ENCODE results near the gene KCNJ11.

DNA sequence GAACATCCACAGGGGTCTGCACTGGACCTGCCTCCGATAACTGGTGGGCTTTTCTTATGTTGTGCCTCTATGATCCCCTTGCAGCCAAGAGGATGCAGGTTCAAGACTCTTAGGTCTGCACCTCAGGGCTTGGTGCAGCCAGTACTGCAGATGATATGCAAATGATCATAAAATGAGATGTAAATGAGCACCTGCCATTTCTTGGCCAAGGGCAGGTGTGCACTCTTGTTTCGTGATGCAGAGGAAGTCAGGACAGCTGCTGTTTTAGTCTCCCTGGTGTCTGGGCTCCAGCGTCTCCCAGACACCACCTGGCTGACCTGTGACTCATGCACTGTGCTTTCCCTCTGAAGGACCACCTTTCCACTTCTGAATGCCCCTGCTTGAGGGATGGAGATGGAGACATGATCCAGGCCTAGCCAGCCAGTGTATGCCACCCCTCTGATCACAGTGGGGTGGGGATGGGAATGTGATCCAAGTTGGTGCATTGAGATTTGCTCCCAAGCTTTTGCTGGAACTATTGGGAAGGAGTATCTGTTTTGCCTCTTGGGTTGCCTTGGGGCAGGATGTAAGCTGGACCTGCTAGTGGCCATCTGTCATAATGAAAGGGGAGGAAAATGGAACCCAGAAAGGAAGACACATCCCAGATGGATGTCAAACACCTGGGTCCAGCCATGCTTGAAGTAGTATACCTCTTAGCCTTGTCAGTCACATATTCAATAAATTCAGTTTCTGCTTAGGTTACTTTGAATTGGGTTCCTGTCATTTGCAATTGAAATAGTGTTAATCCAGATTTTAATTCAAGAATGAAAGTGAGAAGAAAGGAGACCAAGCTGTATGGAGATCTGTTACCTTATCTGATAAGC lies 3.3 kb upstream of the KCNJ11 start:
- TF ChIP-seq CREM (IDR thresholded peaks at IDR 0.05; ENCODE audit: low read depth) (no peak), BMI1 (IDR thresholded peaks at IDR 0.05; ENCODE audit: borderline replicate concordance) (no peak), PML (IDR thresholded peaks at IDR 0.05; ENCODE audit: low read length) (no peak), POLR2A (IDR thresholded peaks at IDR 0.05; ENCODE audit: low read depth, low read length) (no peak), EZH2 (IDR thresholded peaks at IDR 0.05; ENCODE audit: borderline replicate concordance, control insufficient read depth, low read depth, low read length) (no peak), ZZZ3 (IDR thresholded peaks at IDR 0.05; ENCODE audit: control insufficient read depth, insufficient read length, low read depth) (no peak), RCOR1 (conservative IDR thresholded peaks at IDR 0.05; ENCODE audit: low read depth, low read length) (no peak), NR2C2 (IDR thresholded peaks at IDR 0.05; ENCODE audit: borderline replicate concordance, control insufficient read depth, insufficient read length, low read depth) (no peak), KDM1A (IDR thresholded peaks at IDR 0.05; ENCODE audit: borderline replicate concordance) (no peak)
- TF ChIP-seq, protein P1, sequence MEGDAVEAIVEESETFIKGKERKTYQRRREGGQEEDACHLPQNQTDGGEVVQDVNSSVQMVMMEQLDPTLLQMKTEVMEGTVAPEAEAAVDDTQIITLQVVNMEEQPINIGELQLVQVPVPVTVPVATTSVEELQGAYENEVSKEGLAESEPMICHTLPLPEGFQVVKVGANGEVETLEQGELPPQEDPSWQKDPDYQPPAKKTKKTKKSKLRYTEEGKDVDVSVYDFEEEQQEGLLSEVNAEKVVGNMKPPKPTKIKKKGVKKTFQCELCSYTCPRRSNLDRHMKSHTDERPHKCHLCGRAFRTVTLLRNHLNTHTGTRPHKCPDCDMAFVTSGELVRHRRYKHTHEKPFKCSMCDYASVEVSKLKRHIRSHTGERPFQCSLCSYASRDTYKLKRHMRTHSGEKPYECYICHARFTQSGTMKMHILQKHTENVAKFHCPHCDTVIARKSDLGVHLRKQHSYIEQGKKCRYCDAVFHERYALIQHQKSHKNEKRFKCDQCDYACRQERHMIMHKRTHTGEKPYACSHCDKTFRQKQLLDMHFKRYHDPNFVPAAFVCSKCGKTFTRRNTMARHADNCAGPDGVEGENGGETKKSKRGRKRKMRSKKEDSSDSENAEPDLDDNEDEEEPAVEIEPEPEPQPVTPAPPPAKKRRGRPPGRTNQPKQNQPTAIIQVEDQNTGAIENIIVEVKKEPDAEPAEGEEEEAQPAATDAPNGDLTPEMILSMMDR (IDR thresholded peaks at IDR 0.05 in 2 of 3, conservative IDR thresholded peaks at IDR 0.05 in 1 of 3; ENCODE audit: control insufficient read depth in 2 of 3, extremely low read depth in 1 of 3, insufficient read depth in 1 of 3, low read depth in 3 of 3, low read length in 3 of 3), result no peak
- TF ChIP-seq, protein P2, sequence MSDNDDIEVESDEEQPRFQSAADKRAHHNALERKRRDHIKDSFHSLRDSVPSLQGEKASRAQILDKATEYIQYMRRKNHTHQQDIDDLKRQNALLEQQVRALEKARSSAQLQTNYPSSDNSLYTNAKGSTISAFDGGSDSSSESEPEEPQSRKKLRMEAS (IDR thresholded peaks at IDR 0.05; ENCODE audit: low read depth, low read length), result no peak
- TF ChIP-seq, protein P3, sequence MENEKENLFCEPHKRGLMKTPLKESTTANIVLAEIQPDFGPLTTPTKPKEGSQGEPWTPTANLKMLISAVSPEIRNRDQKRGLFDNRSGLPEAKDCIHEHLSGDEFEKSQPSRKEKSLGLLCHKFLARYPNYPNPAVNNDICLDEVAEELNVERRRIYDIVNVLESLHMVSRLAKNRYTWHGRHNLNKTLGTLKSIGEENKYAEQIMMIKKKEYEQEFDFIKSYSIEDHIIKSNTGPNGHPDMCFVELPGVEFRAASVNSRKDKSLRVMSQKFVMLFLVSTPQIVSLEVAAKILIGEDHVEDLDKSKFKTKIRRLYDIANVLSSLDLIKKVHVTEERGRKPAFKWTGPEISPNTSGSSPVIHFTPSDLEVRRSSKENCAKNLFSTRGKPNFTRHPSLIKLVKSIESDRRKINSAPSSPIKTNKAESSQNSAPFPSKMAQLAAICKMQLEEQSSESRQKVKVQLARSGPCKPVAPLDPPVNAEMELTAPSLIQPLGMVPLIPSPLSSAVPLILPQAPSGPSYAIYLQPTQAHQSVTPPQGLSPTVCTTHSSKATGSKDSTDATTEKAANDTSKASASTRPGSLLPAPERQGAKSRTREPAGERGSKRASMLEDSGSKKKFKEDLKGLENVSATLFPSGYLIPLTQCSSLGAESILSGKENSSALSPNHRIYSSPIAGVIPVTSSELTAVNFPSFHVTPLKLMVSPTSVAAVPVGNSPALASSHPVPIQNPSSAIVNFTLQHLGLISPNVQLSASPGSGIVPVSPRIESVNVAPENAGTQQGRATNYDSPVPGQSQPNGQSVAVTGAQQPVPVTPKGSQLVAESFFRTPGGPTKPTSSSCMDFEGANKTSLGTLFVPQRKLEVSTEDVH (IDR thresholded peaks at IDR 0.05; ENCODE audit: low read depth, partially characterized antibody), result no peak
- TF ChIP-seq, protein P4, sequence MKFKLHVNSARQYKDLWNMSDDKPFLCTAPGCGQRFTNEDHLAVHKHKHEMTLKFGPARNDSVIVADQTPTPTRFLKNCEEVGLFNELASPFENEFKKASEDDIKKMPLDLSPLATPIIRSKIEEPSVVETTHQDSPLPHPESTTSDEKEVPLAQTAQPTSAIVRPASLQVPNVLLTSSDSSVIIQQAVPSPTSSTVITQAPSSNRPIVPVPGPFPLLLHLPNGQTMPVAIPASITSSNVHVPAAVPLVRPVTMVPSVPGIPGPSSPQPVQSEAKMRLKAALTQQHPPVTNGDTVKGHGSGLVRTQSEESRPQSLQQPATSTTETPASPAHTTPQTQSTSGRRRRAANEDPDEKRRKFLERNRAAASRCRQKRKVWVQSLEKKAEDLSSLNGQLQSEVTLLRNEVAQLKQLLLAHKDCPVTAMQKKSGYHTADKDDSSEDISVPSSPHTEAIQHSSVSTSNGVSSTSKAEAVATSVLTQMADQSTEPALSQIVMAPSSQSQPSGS (IDR thresholded peaks at IDR 0.05; ENCODE audit: low read length), result no peak
